NOMO-1 treated with DMSO at 0.1 percent for 48 hours (cell line): ENCODE results near the gene ARSA.

Source experiments
- DNase-seq: peaks from one replicate; lab custom pipeline; 2025; ENCODE audit not compliant: unreplicated experiment; lab: John Stamatoyannopoulos, UW

The ARSA gene

GRCh38 chr22:50606165-50606945, 21.6 kb downstream of the ARSA start:
- no peak for DNase-seq

- DNase-seq, result no peak
Observed at GRCh38 chr22:50605613-50606074, 22.3 kb downstream of the ARSA start.

DNA sequence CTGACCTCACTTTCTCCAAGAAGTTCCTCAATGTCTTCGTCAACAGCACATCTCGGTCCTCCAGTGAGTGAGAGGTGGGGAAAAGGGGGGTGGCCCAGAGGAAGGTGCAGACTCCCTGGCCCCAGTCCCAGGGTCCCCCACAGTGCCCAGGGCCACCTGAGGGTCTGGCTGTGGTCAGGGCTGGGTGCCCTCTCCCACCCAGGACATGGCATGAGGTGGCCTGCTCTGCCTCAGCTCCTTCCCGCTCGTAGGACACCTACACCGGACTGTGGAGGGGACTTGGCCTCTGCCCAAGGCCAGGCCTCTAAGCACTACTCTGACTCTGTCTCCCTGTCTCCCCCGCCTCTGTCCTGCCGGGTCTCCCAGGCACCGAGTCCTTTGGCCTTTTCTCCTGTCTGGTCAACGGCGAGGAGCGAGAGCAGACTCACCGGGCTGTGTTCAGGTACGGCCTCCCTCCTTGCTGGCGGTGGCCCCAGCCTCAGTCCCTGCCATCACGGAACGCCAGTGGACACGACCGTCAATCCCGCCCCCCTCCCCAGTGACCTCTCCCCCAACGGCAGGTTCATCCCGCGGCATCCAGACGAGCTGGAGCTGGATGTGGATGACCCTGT, 22.8 kb downstream of the ARSA start:
- DNase-seq, result no peak

- no peak for DNase-seq
Observed at GRCh38 chr22:50604256-50605001, 23.5 kb downstream of the ARSA start.

GRCh38 chr22:50603511-50604255, 24.3 kb downstream of the ARSA start:
- no peak for DNase-seq

- DNase-seq, result no peak
Observed at GRCh38 chr22:50602338-50602700, 25.6 kb downstream of the ARSA start.

- DNase-seq, result no peak
Observed at GRCh38 chr22:50601669-50602337, 26.1 kb downstream of the ARSA start.

- DNase-seq, result no peak
Observed at GRCh38 chr22:50600967-50601668, 26.8 kb downstream of the ARSA start.

- no peak for DNase-seq
Observed at GRCh38 chr22:50600538-50600937, 27.4 kb downstream of the ARSA start, which contains the start of gene MAPK8IP2. TSS of gene MAPK8IP2 (plus strand) at chr22:50600793. CDS start at chr22:50600819, 26 bp downstream.

DNA sequence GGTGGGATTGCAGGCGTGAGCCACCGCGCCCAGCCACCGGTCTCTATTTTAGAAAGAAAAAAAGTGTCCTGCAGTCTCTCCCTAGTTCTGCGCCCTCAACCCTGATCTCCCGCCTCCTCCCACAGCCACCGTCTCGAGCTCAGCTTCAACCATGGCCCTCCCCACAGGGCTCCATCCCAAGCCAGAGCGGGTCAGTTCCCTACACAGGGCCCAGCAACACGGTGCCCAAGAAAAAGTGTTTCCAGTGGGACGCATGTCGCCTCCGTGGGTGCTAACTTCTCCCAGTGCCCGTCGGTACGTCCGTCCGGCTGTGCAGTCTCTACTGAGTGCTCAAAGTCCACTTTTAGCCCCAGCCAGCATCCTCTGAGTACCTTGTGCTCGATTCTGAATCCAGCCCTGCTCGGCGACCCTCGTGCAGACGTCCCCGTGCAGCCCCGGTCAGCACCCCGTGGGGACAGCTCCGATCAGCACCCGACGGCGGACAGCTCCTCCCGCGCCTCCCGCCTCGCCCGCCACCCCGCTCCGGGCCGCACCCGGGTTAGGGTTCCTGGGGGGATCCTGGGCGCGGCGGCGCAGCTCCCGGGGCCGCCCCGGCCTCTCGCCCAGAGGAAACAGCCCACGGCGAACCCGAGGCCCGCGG, 28.0 kb downstream of the ARSA start:
- DNase-seq, result peak; percentile 10

- DNase-seq, result no peak
Observed at GRCh38 chr22:50597097-50597496, 30.9 kb downstream of the ARSA start.

GRCh38 chr22:50595189-50595588, 32.8 kb downstream of the ARSA start:
- no peak for DNase-seq

GRCh38 chr22:50587407-50587806, 40.5 kb downstream of the ARSA start:
- no peak for DNase-seq

DNA sequence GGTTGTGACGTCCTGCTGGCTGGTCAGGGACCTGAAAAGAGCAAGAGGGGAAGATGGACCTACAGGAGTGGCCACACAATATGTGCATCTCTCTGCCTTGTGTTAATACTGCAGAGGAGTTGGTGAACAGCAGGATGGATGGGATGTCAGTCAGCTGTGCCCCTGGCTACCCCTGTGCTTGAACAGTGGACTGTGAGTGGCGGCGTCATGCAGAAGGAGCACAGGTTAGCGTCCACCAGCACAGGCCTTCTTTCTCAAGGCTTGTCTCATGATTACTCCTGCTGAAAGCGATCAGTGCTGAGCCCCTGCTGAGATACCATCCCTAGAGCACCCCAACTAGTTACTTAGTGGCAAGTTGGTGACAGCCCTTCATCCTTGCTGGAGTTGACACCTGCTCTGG, 41.5 kb downstream of the ARSA start:
- DNase-seq, result no peak

DNA sequence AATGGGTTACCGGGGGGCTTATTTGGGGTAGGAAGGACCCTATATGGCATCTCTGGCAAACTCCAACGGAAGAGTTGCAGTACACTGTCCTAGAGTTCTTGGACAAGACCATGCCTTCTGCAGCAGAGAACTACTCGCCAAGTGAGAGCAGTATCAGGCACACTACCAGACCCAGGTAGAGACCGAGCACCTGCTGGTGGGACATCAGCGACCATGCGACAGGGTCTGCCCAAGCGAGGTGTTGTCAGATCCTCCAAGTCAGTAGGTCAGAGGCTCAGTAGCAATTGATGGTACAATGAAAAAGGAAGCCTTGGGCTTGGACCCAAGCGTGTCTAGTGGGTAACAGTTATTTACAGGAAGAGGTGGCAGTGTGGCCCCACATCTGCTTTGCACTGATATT, 42.2 kb downstream of the ARSA start:
- no peak for DNase-seq

DNA sequence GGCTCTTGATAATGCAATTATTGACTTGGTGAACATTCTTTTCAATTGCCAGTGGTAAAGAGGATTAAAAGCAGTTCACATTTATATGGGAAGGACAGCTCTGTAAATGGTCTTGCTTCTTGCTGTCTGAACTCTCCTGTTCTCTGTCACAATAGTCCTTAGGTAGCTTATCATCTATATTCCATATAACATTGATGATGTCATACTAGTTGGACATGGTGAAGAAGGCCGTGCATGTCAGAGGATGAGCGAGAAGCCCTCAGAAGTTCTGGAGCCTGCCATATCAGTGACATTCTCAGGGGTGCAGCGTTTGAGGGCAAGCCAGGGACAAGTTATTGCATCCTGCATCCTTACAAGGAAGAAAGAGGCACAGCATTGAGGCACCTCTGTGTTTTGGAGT, 42.7 kb downstream of the ARSA start:
- no peak for DNase-seq

DNA sequence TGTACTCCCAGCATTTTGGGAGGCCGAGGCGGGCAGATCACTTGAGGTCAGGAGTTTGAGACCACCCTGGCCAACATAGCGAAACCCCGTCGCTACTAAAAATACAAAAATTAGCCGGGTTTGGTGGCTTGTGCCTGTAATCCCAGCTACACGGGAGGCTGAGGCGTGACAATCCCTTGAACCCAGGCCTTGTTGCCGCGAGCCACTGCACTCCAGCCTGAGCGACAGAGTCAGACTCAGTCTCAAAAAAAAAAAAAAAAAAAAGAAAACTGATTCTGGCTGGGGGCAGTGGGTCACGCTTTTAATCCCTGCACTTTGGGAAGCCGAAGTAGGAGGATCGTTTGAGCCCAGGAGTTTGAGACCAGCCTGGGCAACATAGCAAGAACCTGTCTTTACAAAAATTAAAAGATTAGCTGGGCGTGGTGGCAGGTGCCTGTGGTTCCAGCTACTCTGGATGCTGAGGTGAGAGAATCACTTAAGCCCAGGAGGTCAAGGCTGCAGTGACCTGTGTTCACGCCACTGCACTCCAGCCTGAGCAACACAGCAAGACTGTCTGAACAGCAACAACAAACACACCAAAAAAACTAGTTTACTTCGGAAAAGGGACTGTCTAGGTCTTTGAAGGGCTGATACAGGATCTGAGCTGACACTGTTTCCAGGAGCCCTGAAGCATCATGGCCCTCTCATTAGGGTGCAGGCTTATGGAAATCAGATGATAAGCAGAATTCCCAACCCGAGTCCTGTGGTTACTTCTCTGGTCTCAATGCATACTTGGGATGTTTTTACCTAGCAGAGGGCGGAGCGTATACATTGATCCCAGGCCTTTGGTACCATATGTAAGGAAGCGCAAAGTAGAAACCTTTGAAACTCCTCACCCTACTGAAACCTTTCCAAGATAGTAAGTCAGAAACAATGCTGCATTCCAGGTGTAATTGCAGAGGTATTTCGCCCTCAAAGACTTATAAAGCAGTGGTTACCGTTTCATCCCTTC, 43.6 kb downstream of the ARSA start:
- no peak for DNase-seq

DNA sequence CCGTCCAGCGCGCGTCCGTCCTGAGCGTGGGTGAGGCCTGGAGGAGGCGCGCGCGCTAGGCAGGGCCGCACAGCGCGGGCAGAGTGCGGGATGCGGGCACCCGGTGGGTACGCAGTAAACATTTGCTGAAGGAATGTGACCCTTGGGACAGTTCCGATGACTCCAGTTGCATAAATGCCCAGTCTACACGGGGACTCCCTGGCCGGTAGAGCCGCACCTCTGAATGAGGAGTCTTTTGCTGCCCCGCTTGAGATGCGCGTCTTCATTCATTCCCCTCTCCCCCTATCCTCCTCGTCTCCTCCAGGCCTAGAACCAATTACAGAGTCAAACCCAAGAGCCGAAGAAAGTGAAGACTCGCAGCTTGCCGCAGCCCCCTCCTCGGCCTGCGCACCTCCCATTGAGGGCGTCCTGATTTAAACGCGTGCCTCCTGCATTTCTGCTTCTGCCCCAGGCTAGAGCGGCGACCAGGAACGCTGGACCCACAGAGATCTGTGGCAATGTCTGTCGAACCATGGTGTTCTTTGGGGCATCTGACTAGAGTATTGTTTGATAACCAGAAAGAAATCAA, 44.6 kb downstream of the ARSA start:
- DNase-seq, result no peak
